T47D (cell line): ENCODE data around the gene SPRY1.

Experiments used
- DNase-seq, 2 experiments: peaks; one replicate each; pipeline versions ENCODE4 v3.0.0 to v3.0.0-alpha.2; 2011 to 2012; ENCODE audit warnings: low read depth in 1 of 2, low spot score in 1 of 2
- JUND ChIP-seq: IDR thresholded peaks from 2 replicates; pipeline ENCODE4 v1.6.1; 2012; ENCODE audit warnings: low read depth
- in situ Hi-C: cut with HindIII; loops from 2 replicates; pipeline ENCODE4 v1.10.0; 2016; ENCODE audit warnings: low sequenced_read_pairs, low pct_unique_long_range_greater_than_20kb

The SPRY1 gene

DNA sequence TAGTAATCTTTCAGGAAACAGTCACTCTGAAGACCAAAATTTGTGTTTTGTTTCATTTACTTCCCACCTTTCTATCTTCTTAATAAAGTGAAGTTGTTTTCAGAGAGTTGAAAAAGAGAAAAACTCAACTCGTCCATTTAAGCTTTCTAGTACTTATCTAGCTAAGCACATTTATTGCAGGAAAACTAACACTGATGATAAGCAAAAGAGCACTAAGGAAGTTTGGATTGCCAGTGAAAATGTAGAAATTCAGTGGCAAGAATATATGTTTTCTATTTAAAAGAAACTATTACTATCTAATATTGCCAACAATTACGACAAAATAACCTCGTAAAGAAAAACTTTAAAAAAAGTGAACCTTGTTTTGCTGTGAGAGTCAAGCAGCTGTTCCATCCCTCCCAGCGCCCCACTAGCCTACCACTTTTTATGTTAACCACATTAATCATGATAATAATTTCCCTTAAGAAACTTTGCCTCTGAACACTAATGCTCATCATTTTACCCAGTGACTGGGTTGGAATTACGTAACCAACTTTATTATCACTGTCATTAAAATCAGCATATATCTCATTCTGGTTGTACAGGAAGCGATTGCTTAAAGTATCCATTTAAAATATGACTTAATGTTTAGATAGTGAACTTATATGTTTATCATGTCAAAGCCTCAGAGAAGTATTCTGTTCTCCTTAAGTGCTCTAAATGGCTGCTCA lies 24.8 kb downstream of the SPRY1 start:
- in situ Hi-C loops, result no loop called here
- no peak for TF ChIP-seq JUND
- no peak for DNase-seq

DNA sequence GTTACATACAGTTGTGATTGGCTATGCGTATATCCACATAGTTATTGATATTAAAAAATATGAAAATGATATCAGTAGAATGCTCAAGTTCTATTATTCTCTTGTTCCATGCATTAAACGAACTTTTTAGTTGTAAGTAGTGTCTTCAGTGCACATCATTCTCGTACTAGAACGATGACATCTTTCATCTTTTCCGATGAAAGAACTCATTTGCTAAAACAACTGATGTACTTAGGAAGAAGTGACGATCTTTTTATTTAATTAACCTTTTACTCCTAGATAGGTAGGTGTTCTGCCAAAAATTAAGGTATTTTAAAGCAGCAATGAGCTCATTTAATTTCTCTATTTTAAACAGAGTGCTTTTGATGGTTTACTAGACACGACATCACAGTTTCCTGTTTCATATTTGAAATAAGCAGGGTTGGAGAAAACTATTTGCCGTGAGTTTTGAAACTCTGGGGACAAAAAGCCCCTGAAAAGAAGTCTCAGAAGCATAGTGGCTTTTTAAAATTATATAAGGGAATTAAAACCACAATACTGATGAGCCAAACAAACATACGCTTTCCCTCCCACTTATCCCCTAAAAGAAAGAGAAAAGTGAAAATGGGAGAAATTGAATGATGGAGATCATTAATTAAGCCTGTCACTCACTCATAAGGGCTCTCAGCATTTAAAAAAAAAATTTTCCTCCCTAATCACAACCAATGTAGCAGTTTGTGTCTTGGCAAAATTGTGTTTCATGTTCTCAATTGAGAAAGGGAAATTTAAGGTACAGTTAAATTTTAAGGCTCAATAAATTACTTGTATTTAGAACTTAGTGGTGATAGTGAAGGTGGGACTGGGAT lies 25.6 kb downstream of the SPRY1 start:
- DNase-seq, result no peak
- in situ Hi-C loops, result no loop called here

DNA sequence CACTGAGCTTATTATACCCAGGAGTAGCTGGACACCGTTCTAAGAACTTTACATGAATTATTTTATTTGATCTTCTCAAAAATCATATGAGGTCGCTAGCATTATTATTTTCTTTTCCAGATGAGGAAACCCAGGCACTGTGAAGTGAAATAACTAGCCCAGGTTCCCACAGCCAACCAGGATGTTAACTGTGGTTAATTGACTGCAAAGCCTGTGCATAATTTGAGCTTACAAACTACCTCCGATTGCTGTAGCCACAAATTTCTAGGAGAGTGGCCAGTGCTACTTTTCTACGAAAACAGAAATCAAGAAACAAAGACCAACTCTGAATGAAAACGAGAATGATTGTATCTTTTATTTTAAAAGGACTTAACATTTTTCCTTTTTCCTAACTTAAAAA lies 27.2 kb downstream of the SPRY1 start:
- in situ Hi-C loops, result no loop called here
- DNase-seq, result no peak
- no peak for TF ChIP-seq JUND

More for the DNA sequence above, 25.6 kb downstream of the SPRY1 start:
- no peak for TF ChIP-seq JUND

DNA sequence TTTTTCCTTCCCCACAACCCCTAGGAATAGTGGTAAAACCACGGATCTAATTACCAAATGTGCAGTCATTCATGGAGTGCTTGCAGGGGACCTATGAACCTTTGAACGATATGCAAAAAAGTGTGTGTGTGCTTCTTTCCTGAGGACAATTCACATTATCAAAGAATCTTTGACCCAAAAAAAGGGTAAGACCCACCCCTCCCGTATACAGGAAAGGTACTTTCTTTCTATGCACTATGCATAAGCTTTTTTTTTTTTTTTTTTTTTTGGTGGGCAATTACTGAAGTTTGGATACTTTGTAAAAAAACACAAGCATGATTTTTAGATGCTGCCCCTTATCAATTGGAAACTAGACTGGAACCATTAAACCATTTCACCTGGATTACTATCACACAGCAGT lies 31.4 kb downstream of the SPRY1 start:
- DNase-seq, result no peak
- TF ChIP-seq JUND, result no peak
- in situ Hi-C loops, result no loop called here

DNA sequence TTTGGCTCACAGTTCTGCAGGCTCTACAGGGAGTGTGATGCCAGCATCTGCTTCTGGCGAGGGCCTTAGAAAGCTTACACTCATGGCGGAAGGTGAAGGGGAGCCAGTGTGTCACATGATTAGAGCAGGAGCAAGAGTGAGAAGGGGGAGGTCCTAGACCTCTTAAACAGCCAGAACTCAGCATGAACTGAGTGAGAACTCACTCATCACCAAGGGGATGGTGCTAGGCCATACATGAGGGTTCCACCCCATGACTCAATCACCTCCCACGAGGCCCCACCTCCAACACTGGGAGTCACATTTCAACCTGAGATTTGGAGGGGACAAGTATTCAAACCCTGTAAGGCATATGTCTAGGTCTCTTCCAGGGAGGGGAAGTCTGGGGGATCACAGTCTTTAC lies 33.4 kb downstream of the SPRY1 start:
- in situ Hi-C loops, result no loop called here
- DNase-seq, result no peak
- TF ChIP-seq JUND, result no peak

DNA sequence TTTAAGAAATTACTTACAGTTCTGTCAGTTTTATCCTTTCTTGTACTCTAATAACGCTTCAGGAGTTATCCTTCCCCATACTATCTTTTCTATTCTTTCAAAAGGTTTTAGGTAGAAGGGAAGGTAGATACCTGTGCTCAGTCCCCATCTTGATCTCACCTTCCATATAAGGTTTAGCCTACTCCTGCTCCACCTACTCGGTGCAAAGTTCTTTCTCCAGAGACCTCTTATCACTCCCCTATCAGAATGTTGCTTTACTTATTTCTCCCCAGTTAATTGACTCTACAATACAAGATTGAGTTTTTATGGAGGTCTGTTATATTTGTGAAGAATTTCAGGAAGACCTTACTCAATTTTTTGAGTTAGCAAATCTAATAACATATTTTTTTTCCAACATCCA lies 33.9 kb downstream of the SPRY1 start:
- in situ Hi-C loops, result no loop called here
- TF ChIP-seq JUND, result no peak
- no peak for DNase-seq

DNA sequence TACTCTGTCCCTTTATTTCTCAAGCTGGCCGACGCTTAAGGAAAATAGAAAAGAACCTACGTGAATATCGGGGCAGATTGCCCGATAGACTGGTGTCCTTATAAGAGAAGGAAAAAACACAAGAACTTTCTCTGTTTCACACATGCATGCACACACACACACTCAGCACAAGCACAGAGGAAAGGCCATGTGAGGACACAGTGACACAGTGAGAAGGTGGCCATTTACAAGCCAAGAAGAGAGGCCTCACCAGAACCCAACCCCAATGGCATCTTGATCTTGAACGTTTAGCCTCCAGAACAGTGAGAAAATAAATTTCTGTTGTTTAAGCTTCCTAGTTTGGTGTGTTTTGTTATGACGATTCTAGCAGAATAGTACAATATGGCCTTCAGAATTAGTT lies 37.0 kb downstream of the SPRY1 start:
- in situ Hi-C loops, result no loop called here
- no peak for DNase-seq
- no peak for TF ChIP-seq JUND

DNA sequence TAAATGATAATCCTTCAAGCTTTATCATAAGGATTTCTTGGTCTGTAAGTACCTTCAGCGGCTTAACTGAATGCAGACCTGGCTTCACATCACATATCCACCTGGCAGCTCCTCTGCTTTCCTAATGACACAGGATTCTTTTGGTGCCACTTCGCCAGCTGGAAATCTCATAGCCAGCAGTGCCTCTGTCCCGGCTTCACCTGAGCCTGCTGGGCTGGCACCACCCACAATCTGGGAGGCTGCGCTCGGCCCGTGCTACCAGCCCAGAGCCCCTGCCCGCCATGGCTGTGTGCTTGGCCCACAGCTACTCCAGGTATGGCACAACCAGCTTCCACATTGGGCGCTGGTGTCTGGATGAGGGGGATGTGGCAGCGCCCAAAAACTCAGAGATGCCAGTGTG lies 37.4 kb downstream of the SPRY1 start:
- DNase-seq, result no peak
- no peak for TF ChIP-seq JUND
- in situ Hi-C loops, result no loop called here

DNA sequence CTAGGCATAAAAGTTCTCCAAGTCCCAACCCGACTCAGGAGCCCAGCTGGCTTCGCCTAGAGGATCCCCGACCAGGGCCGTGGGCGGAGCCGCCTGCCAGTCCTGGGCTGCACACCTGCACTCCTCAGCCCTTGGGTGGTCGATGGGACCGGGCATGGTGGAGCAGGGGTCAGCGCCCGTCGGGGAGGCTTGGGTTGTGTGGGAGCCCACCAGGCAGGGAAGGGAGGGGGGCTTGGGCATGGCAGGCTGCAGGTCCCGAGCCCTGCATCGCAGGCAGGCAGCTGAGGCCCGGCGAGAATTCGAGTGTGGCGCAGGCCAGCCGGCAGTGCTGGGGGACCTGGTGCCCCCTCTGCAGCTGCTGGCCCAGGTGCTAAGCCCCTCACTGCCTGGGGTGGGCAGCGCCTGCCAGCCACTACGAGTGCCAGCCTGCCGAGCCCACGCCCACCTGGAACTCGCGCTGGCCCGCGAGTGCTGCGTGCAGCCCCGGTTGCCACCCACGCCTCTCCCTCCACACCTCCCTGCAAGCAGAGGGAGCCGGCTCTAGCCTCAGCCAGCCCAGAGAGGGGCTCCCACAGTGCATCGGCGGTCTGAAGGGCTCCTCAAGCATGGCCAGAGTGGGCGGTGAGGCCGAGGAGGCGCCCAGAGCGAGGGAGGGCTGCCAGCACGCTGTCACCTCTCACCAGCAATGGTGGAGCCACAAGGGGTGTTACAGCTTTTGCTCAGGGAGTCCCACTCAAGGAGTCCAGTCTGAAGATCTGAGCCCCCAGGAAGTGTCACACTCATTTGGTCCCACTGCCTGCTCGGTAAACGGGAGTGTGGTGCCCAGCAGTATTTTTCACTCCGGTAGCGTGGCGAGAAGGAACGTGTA lies 38.9 kb downstream of the SPRY1 start:
- no peak for DNase-seq
- in situ Hi-C loops, result no loop called here
- TF ChIP-seq JUND, result no peak

DNA sequence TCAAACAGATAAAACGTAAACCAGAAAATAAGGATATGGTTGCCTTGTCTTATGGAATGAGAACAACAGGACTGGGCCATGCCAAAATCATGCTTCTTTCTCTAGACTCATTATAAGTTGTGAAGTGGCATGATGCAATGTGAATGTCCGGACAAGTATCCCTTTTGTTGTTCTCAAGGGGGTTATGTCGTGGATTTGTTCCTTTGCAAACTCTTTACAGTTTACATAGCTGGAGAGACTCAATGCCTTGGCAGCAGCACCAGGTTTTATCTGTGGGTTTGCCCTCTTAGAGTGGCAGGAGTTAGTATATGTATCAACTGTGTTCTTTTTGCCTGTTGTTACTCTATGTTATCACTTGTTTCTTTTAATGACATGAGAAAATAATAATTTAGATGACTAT lies 41.4 kb downstream of the SPRY1 start:
- in situ Hi-C loops, result no loop called here
- TF ChIP-seq JUND, result no peak

DNA sequence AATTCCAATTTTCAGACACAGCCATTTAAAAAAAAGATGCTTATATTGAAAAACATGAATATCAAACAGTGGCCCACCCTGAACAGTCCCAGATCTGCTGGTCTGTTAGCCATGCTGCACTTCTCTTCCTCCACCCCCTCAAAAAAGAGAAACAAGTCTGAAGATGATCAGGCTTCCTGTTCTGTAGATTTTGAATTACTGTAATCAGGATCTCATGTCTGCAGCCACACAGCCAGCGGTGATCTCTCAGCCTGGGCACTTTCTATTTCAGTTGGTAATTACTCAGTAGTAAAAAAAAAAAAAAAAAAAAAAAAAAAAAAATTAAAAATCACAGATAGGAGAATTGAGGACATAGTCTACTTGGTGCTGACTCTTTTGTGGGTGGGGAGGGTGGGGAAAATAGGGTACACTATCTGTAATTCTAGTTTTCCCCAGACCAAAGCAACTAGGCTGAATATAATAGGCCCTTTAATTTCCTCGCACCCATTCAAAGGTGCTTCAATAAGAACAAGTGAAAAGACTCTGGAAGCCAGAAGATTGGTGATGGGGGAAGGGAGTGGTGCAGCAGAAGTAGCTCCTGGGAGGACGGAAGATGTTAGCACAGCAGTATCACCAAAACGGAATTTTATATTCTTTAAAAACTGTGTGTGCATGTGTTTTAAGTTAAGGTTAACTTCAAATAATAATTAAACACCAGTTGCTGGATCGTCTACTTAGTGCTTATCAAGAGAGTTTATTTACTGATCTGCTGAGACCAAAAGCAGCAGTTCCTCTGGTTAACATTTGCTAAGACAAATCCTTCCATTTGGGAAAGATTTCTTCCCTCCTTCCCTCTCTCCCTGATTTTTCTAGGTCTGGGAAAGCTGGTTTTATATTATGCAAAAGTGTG lies 47.0 kb downstream of the SPRY1 start:
- TF ChIP-seq JUND, result no peak
- no peak for DNase-seq
- in situ Hi-C loops, result no loop called here

More for the DNA sequence above, 41.4 kb downstream of the SPRY1 start:
- peak in 1 of 2 experiments; percentile 26 for DNase-seq

DNA sequence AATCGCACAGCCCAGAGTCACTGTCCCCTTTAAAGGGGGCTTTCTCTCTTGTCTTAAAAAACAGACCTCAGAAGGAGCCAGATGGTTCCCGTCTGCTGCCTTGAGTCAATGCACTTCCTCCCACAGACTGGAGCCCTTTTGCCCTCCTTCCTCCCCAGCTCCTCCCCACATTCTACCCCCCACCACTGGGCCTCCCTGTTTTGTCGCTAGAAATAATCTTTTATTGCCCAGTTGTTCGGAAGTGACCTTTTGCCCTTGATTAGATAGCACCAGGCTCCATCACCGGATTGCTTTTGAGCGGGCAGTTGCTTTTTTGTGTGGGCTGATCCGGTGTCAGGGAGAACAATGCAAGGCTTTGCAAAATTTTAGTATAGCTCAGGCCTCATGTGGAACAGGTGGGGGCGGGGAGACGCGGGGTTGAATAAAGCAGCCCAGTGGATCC lies 47.7 kb downstream of the SPRY1 start:
- DNase-seq, result no peak
- TF ChIP-seq JUND, result no peak
- in situ Hi-C loops, result no loop called here
